Progenitor cell of endocrine pancreas (in vitro differentiated cells): Measurements from ENCODE around the gene OTC. TPM values are rescaled to one million over a fixed set of nuclear protein-coding genes. Genes with fewer than 3 reads are reported as not detected.

Experiments
- DNase-seq: peaks from one replicate; pipeline ENCODE4 v3.0.0; 2021; ENCODE audit warnings: low spot score; ENCODE audit not compliant: unreplicated experiment
- H3K27ac Mint-ChIP-seq: 2 replicates; pipeline ENCODE4 v1.8.0; 2021; ENCODE audit warnings: mild to moderate bottlenecking, moderate library complexity, mixed read lengths
- H3K27me3 Mint-ChIP-seq: 2 replicates; pipeline ENCODE4 v1.8.0; 2021; ENCODE audit warnings: mixed read lengths
- H3K36me3 Mint-ChIP-seq: 2 replicates; pipeline ENCODE4 v1.8.0; 2022; ENCODE audit warnings: mixed read lengths; ENCODE audit not compliant: insufficient read depth
- H3K4me1 Mint-ChIP-seq: 2 replicates; pipeline ENCODE4 v1.8.0; 2021; ENCODE audit warnings: low read depth, mixed read lengths
- H3K4me3 Mint-ChIP-seq: 2 replicates; pipeline ENCODE4 v1.8.0; 2021; ENCODE audit warnings: low read depth, mild to moderate bottlenecking, moderate library complexity, mixed read lengths
- H3K9me3 Mint-ChIP-seq: 2 replicates; pipeline ENCODE4 v1.8.0; 2021; ENCODE audit warnings: low read depth, mixed read lengths
- total RNA-seq: library from RNA; stranded (reverse); gene quantifications from 2 replicates; pipeline ENCODE4 v1.2.1, GENCODE V29; 2021
- TF ChIP-seq, protein P1 (sequence below): fragments of 200-600 bp; sonication (generic); IDR thresholded peaks from one replicate; pipeline ENCODE4 v1.5.0; 2021; ENCODE audit warnings: antibody characterized with exemption, mild to moderate bottlenecking; ENCODE audit not compliant: unreplicated experiment

OTC gene
- total RNA-seq, 1 donor from 2014 or later, result not detected

DNA sequence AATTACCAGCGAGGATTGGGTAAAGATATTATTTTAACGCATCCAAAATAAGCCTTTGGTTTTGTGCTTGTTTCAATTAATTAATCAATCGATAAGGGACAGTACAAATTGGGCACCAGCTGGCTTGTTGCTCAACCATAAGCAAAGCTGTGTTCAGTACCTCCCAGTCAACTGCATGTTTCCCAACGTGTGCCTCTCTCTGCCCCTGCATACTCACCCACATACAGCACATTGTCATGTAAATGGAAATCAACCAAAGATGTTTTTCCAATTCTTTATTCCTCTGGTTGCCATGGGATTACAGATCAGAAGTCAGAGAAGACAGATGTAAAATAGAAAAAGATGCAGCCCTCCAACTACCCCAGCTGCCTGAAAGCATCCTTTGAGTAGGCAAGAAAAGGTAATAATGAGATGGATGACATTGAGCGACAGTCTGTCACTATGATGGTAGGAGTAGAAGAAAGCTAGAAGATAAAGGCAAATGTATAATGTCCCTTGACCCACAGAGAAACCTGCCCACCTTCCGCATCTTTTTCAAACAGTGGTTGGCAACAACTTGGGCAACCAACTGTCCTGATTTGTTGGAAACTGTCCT is 116.3 kb downstream of the OTC start:
- Mint-ChIP-seq H3K27me3 (no peaks in the 10 kb centered on the region), H3K9me3 (peaks cover 28% of the 10 kb centered on the region), H3K27ac (no peak overlapping the region), H3K4me1 (peaks cover 5% of the 10 kb centered on the region), H3K36me3 (peaks cover 2% of the 10 kb centered on the region), H3K4me3 (no peak overlapping the region)
- TF ChIP-seq, protein P1, sequence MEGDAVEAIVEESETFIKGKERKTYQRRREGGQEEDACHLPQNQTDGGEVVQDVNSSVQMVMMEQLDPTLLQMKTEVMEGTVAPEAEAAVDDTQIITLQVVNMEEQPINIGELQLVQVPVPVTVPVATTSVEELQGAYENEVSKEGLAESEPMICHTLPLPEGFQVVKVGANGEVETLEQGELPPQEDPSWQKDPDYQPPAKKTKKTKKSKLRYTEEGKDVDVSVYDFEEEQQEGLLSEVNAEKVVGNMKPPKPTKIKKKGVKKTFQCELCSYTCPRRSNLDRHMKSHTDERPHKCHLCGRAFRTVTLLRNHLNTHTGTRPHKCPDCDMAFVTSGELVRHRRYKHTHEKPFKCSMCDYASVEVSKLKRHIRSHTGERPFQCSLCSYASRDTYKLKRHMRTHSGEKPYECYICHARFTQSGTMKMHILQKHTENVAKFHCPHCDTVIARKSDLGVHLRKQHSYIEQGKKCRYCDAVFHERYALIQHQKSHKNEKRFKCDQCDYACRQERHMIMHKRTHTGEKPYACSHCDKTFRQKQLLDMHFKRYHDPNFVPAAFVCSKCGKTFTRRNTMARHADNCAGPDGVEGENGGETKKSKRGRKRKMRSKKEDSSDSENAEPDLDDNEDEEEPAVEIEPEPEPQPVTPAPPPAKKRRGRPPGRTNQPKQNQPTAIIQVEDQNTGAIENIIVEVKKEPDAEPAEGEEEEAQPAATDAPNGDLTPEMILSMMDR, result no peak
- DNase-seq, result no peak

Other genes starting within 250 kb of the OTC start
- gene SRPX, start 131.7 kb upstream of the OTC start, total RNA-seq, result 1.3 and 1.8 TPM in 2 replicates
- gene RPGR, start 25.1 kb upstream of the OTC start, total RNA-seq, result 29.3 and 32.3 TPM in 2 replicates
- gene TSPAN7, start 208.9 kb downstream of the OTC start, total RNA-seq, result 21.1 and 21.8 TPM in 2 replicates